Measurements from ENCODE around the gene ITSN1.
"Not testable (repeated sequence)": the region's sequence is repeated elsewhere in the genome, so short reads cannot be mapped to it uniquely, and the experiment has no call there.

The ITSN1 gene

GRCh38 chr21:33859373-33860102 lies 217.2 kb downstream of the ITSN1 start:
- Histone ChIP-seq H3K4me2 (ENCODE audit: low read length) (no peak overlapping the region), H3K9me3 (replicated peaks; ENCODE audit: low read length) (no peaks in the 10 kb centered on the region), H3K27me3 (ENCODE audit: control insufficient read depth, insufficient read depth, low read length) (peaks cover 11% of the 10 kb centered on the region), H3K36me3 (ENCODE audit: insufficient read depth, low read length) (no peaks in the 10 kb centered on the region), H3K9ac (ENCODE audit: low read depth, low read length) (no peak overlapping the region), H3K4me1 (ENCODE audit: control insufficient read depth, insufficient read depth, low read length) (peaks cover 4% of the 10 kb centered on the region), H3K4me3 (ENCODE audit: low read length) (no peak overlapping the region)

- no peaks in the 10 kb centered on the region for H3K4me1 ChIP-seq (ENCODE audit: control insufficient read depth, insufficient read depth, low read length)
Observed at GRCh38 chr21:33860332-33860879, 218.1 kb downstream of the ITSN1 start.

GRCh38 chr21:33861125-33861524 lies 218.8 kb downstream of the ITSN1 start:
- Histone ChIP-seq H3K4me1 (ENCODE audit: control insufficient read depth, insufficient read depth, low read length) (no peaks in the 10 kb centered on the region), H3K27me3 (ENCODE audit: control insufficient read depth, insufficient read depth, low read length) (peaks cover 21% of the 10 kb centered on the region), H3K36me3 (ENCODE audit: insufficient read depth, low read length) (no peaks in the 10 kb centered on the region), H3K4me2 (ENCODE audit: low read length) (no peak overlapping the region), H3K4me3 (ENCODE audit: low read length) (no peak overlapping the region), H3K9me3 (replicated peaks; ENCODE audit: low read length) (no peaks in the 10 kb centered on the region), H3K9ac (ENCODE audit: low read depth, low read length) (no peak overlapping the region)

More at GRCh38 chr21:33860332-33860879, 218.1 kb downstream of the ITSN1 start:
- Histone ChIP-seq H3K9me3 (replicated peaks; ENCODE audit: low read length) (no peaks in the 10 kb centered on the region), H3K9ac (ENCODE audit: low read depth, low read length) (no peak overlapping the region), H3K4me3 (ENCODE audit: low read length) (no peak overlapping the region), H3K27me3 (ENCODE audit: control insufficient read depth, insufficient read depth, low read length) (peaks cover 19% of the 10 kb centered on the region), H3K4me2 (ENCODE audit: low read length) (no peak overlapping the region), H3K36me3 (ENCODE audit: insufficient read depth, low read length) (no peaks in the 10 kb centered on the region)

GRCh38 chr21:33863191-33863590 lies 220.9 kb downstream of the ITSN1 start:
- H3K9ac ChIP-seq (ENCODE audit: low read depth, low read length) = not testable (repeated sequence)
- peaks cover 16% of the 10 kb centered on the region for H3K27me3 ChIP-seq (ENCODE audit: control insufficient read depth, insufficient read depth, low read length)

GRCh38 chr21:33864150-33864549 lies 221.8 kb downstream of the ITSN1 start:
- Histone ChIP-seq H3K4me2 (ENCODE audit: low read length) (no peak overlapping the region), H3K36me3 (ENCODE audit: insufficient read depth, low read length) (no peaks in the 10 kb centered on the region), H3K4me1 (ENCODE audit: control insufficient read depth, insufficient read depth, low read length) (no peaks in the 10 kb centered on the region), H3K27me3 (ENCODE audit: control insufficient read depth, insufficient read depth, low read length) (peaks cover 15% of the 10 kb centered on the region), H3K9ac (ENCODE audit: low read depth, low read length) (no peak overlapping the region), H3K4me3 (ENCODE audit: low read length) (no peak overlapping the region), H3K9me3 (replicated peaks; ENCODE audit: low read length) (no peaks in the 10 kb centered on the region)

More at GRCh38 chr21:33863191-33863590, 220.9 kb downstream of the ITSN1 start:
- not testable (repeated sequence) for H3K4me3 ChIP-seq (ENCODE audit: low read length); H3K36me3 ChIP-seq (ENCODE audit: insufficient read depth, low read length); H3K4me1 ChIP-seq (ENCODE audit: control insufficient read depth, insufficient read depth, low read length); H3K4me2 ChIP-seq (ENCODE audit: low read length); H3K9me3 ChIP-seq (replicated peaks; ENCODE audit: low read length)

- H3K9me3 ChIP-seq (replicated peaks; ENCODE audit: low read length) = no peaks in the 10 kb centered on the region
- no peaks in the 10 kb centered on the region for H3K36me3 ChIP-seq (ENCODE audit: insufficient read depth, low read length)
Observed at GRCh38 chr21:33865176-33865575, 222.9 kb downstream of the ITSN1 start.

GRCh38 chr21:33865996-33866575 lies 223.8 kb downstream of the ITSN1 start:
- H3K4me3 ChIP-seq (ENCODE audit: low read length) = no peak overlapping the region
- no peaks in the 10 kb centered on the region for H3K36me3 ChIP-seq (ENCODE audit: insufficient read depth, low read length)
- H3K9me3 ChIP-seq (replicated peaks; ENCODE audit: low read length) = no peaks in the 10 kb centered on the region
- H3K4me2 ChIP-seq (ENCODE audit: low read length) = no peak overlapping the region
- no peak overlapping the region for H3K9ac ChIP-seq (ENCODE audit: low read depth, low read length)
- peaks cover 15% of the 10 kb centered on the region for H3K27me3 ChIP-seq (ENCODE audit: control insufficient read depth, insufficient read depth, low read length)
- no peaks in the 10 kb centered on the region for H3K4me1 ChIP-seq (ENCODE audit: control insufficient read depth, insufficient read depth, low read length)

More at GRCh38 chr21:33865176-33865575, 222.9 kb downstream of the ITSN1 start:
- Histone ChIP-seq H3K4me2 (ENCODE audit: low read length) (no peak overlapping the region), H3K27me3 (ENCODE audit: control insufficient read depth, insufficient read depth, low read length) (peaks cover 15% of the 10 kb centered on the region), H3K9ac (ENCODE audit: low read depth, low read length) (no peak overlapping the region), H3K4me3 (ENCODE audit: low read length) (no peak overlapping the region), H3K4me1 (ENCODE audit: control insufficient read depth, insufficient read depth, low read length) (no peaks in the 10 kb centered on the region)

GRCh38 chr21:33866826-33867225 lies 224.5 kb downstream of the ITSN1 start:
- H3K27me3 ChIP-seq (ENCODE audit: control insufficient read depth, insufficient read depth, low read length) = peaks cover 15% of the 10 kb centered on the region
- no peaks in the 10 kb centered on the region for H3K4me1 ChIP-seq (ENCODE audit: control insufficient read depth, insufficient read depth, low read length)
- H3K4me2 ChIP-seq (ENCODE audit: low read length) = no peak overlapping the region

GRCh38 chr21:33867868-33868267 lies 225.6 kb downstream of the ITSN1 start:
- H3K9me3 ChIP-seq (replicated peaks; ENCODE audit: low read length); H3K4me2 ChIP-seq (ENCODE audit: low read length); H3K9ac ChIP-seq (ENCODE audit: low read depth, low read length); H3K4me3 ChIP-seq (ENCODE audit: low read length); H3K36me3 ChIP-seq (ENCODE audit: insufficient read depth, low read length); H3K4me1 ChIP-seq (ENCODE audit: control insufficient read depth, insufficient read depth, low read length): not testable (repeated sequence)
- H3K27me3 ChIP-seq (ENCODE audit: control insufficient read depth, insufficient read depth, low read length) = peaks cover 15% of the 10 kb centered on the region

More at GRCh38 chr21:33866826-33867225, 224.5 kb downstream of the ITSN1 start:
- no peak overlapping the region for H3K9ac ChIP-seq (ENCODE audit: low read depth, low read length)
- no peaks in the 10 kb centered on the region for H3K36me3 ChIP-seq (ENCODE audit: insufficient read depth, low read length)
- H3K4me3 ChIP-seq (ENCODE audit: low read length) = no peak overlapping the region
- no peaks in the 10 kb centered on the region for H3K9me3 ChIP-seq (replicated peaks; ENCODE audit: low read length)

- Histone ChIP-seq H3K4me3 (ENCODE audit: low read length) (no peak overlapping the region), H3K9ac (ENCODE audit: low read depth, low read length) (no peak overlapping the region), H3K9me3 (replicated peaks; ENCODE audit: low read length) (no peaks in the 10 kb centered on the region), H3K27me3 (ENCODE audit: control insufficient read depth, insufficient read depth, low read length) (peaks cover 8% of the 10 kb centered on the region), H3K4me1 (ENCODE audit: control insufficient read depth, insufficient read depth, low read length) (no peaks in the 10 kb centered on the region), H3K4me2 (ENCODE audit: low read length) (no peak overlapping the region), H3K36me3 (ENCODE audit: insufficient read depth, low read length) (no peaks in the 10 kb centered on the region)
Observed at GRCh38 chr21:33869873-33870272, 227.6 kb downstream of the ITSN1 start.

- Histone ChIP-seq H3K36me3 (ENCODE audit: insufficient read depth, low read length) (no peaks in the 10 kb centered on the region), H3K4me2 (ENCODE audit: low read length) (no peak overlapping the region), H3K27me3 (ENCODE audit: control insufficient read depth, insufficient read depth, low read length) (no peaks in the 10 kb centered on the region), H3K4me3 (ENCODE audit: low read length) (no peak overlapping the region), H3K4me1 (ENCODE audit: control insufficient read depth, insufficient read depth, low read length) (no peaks in the 10 kb centered on the region), H3K9me3 (replicated peaks; ENCODE audit: low read length) (no peaks in the 10 kb centered on the region), H3K9ac (ENCODE audit: low read depth, low read length) (no peak overlapping the region)
Observed at GRCh38 chr21:33870768-33871167, 228.5 kb downstream of the ITSN1 start.

Measured in skeletal muscle satellite cell (primary cell).